HS-5 (cell line): Measurements from ENCODE around the gene TEKTIP1.
"Not testable (repeated sequence)": the region's sequence is repeated elsewhere in the genome, so short reads cannot be mapped to it uniquely, and the experiment has no call there.

Source experiments
- DNase-seq: peaks from one replicate; pipeline ENCODE4 v3.0.0-alpha.2; 2012; ENCODE audit warnings: low read depth

TEKTIP1 gene

GRCh38 chr19:3508121-3508661 is 30.8 kb upstream of the TEKTIP1 start:
- DNase-seq: not testable (repeated sequence)

- no peak for DNase-seq
Observed at GRCh38 chr19:3508771-3509535, 30.0 kb upstream of the TEKTIP1 start.

- DNase-seq: no peak
Observed at GRCh38 chr19:3509566-3509989, 29.4 kb upstream of the TEKTIP1 start.

- DNase-seq: no peak
Observed at GRCh38 chr19:3510727-3511126, 28.2 kb upstream of the TEKTIP1 start.

- no peak for DNase-seq
Observed at GRCh38 chr19:3511506-3512251, 27.3 kb upstream of the TEKTIP1 start.

GRCh38 chr19:3512562-3513228 is 26.3 kb upstream of the TEKTIP1 start:
- no peak for DNase-seq

- no peak for DNase-seq
Observed at GRCh38 chr19:3513229-3514140, 25.5 kb upstream of the TEKTIP1 start.

GRCh38 chr19:3514930-3515329 is 24.0 kb upstream of the TEKTIP1 start:
- DNase-seq: no peak

- DNase-seq: no peak
Observed at GRCh38 chr19:3515891-3516422, 23.0 kb upstream of the TEKTIP1 start.

GRCh38 chr19:3516675-3517207 is 22.2 kb upstream of the TEKTIP1 start:
- DNase-seq: no peak

GRCh38 chr19:3517638-3518037 is 21.3 kb upstream of the TEKTIP1 start:
- DNase-seq: no peak

GRCh38 chr19:3518255-3518654 is 20.7 kb upstream of the TEKTIP1 start:
- DNase-seq: no peak

- DNase-seq: no peak
Observed at GRCh38 chr19:3518659-3519058, 20.3 kb upstream of the TEKTIP1 start.

- no peak for DNase-seq
Observed at GRCh38 chr19:3519126-3519525, 19.8 kb upstream of the TEKTIP1 start.

- no peak for DNase-seq
Observed at GRCh38 chr19:3520166-3521103, 18.5 kb upstream of the TEKTIP1 start.

GRCh38 chr19:3521104-3521445 is 17.9 kb upstream of the TEKTIP1 start:
- DNase-seq: no peak

- DNase-seq: no peak
Observed at GRCh38 chr19:3522421-3523360, 16.3 kb upstream of the TEKTIP1 start.

- DNase-seq: no peak
Observed at GRCh38 chr19:3523361-3524077, 15.5 kb upstream of the TEKTIP1 start.
